Epithelial cell of proximal tubule (primary cell): ENCODE measurements around the gene COPB1. TPM values are rescaled to one million over a fixed set of nuclear protein-coding genes. Genes with fewer than 3 reads are reported as not detected.
"Not testable (repeated sequence)": the region's sequence is repeated elsewhere in the genome, so short reads cannot be mapped to it uniquely, and the experiment has no call there.

Experiments used
- DNase-seq: peaks from one replicate; pipeline ENCODE4 v3.0.0-alpha.2; 2011; ENCODE audit warnings: low read depth
- H3K4me3 ChIP-seq: 2 replicates; pipeline ENCODE4 v1.5.1; 2011; ENCODE audit warnings: low read depth, mild to moderate bottlenecking, low read length
- CTCF ChIP-seq: conservative IDR thresholded peaks from 2 replicates; pipeline ENCODE4 v1.5.1; 2012; ENCODE audit warnings: low read depth, mild to moderate bottlenecking, low read length
- total RNA-seq: library from RNA; depleted of rRNA; stranded (reverse); fragments of >200 nt; gene quantifications from 2 replicates; pipeline ENCODE4 v1.2.3, GENCODE V29; 2015

COPB1 gene
- total RNA-seq, 1 donor from 2014 or later: 129 TPM

GRCh38 chr11:14541192-14541947 is 41.8 kb upstream of the COPB1 start:
- no peak for DNase-seq
- TF ChIP-seq CTCF: no peak
- H3K4me3 ChIP-seq: no peak overlapping the region

- TF ChIP-seq CTCF: no peak
- no peak for DNase-seq
- peak overlapping the region; percentile 0 for H3K4me3 ChIP-seq
These were observed 40.4 kb upstream of the COPB1 start for GRCh38 chr11:14539982-14540421.

GRCh38 chr11:14538926-14539554 is 39.4 kb upstream of the COPB1 start:
- no peak for DNase-seq

GRCh38 chr11:14538271-14538925 is 38.8 kb upstream of the COPB1 start:
- TF ChIP-seq CTCF: no peak
- H3K4me3 ChIP-seq: no peak overlapping the region
- no peak for DNase-seq

More at GRCh38 chr11:14538926-14539554, 39.4 kb upstream of the COPB1 start:
- no peak for TF ChIP-seq CTCF
- H3K4me3 ChIP-seq: no peak overlapping the region

- peak; percentile 76 for TF ChIP-seq CTCF
- no peak overlapping the region for H3K4me3 ChIP-seq
- DNase-seq: no peak
These were observed 37.6 kb upstream of the COPB1 start for GRCh38 chr11:14537134-14537599.

- H3K4me3 ChIP-seq, DNase-seq: not testable (repeated sequence)
These were observed 35.6 kb upstream of the COPB1 start for GRCh38 chr11:14535166-14535565.

- TF ChIP-seq CTCF: no peak
- no peak overlapping the region for H3K4me3 ChIP-seq
- DNase-seq: no peak
These were observed 30.3 kb upstream of the COPB1 start for GRCh38 chr11:14529951-14530350.
